WTC11 (cell line): ENCODE measurements around the gene ANO9. TPM values are rescaled to one million over a fixed set of nuclear protein-coding genes. Genes with fewer than 3 reads are reported as not detected.
A peak's percentile ranks its signal among the peaks of the same experiment; 100 is the strongest.

Experiments used
- ATAC-seq: fragments of 200-7000 bp; cut with Tn5 transposase; 2 replicates; pipeline ENCODE4 v1.10.0; 2021; ENCODE audit warnings: mild to moderate bottlenecking, moderate library complexity
- CTCF ChIA-PET: fragments of 300-600 bp; sonication (Branson Sonifier 250); formaldehyde crosslinking; loops from one replicate; lab custom pipeline; 2021; ENCODE audit warnings: antibody characterized with exemption; lab: Charles Lee
- POLR2A ChIA-PET: fragments of 350-600 bp; sonication (Branson Sonifier 250); formaldehyde crosslinking; loops from one replicate; lab custom pipeline; 2021; ENCODE audit warnings: antibody characterized with exemption; lab: Charles Lee
- DNase-seq: peaks from one replicate; pipeline ENCODE4 v3.0.0; 2021; ENCODE audit warnings: low spot score
- H3K27ac Mint-ChIP-seq: 2 replicates; pipeline ENCODE4 v1.8.0; 2021; ENCODE audit warnings: mixed read lengths
- H3K27me3 Mint-ChIP-seq: 2 replicates; pipeline ENCODE4 v1.8.0; 2021; ENCODE audit warnings: low read depth, mild to moderate bottlenecking, moderate library complexity, mixed read lengths
- H3K36me3 Mint-ChIP-seq: 2 replicates; pipeline ENCODE4 v1.8.0; 2021; ENCODE audit warnings: mixed read lengths
- H3K4me1 Mint-ChIP-seq: 2 replicates; pipeline ENCODE4 v1.8.0; 2022; ENCODE audit warnings: mixed read lengths
- H3K4me3 Mint-ChIP-seq: 2 replicates; pipeline ENCODE4 v1.8.0; 2021; ENCODE audit warnings: mild to moderate bottlenecking, moderate library complexity, mixed read lengths
- H3K9me3 Mint-ChIP-seq: 2 replicates; pipeline ENCODE4 v1.8.0; 2021; ENCODE audit warnings: mixed read lengths
- CDX4 ChIP-seq: fragments of 250-450 bp; sonication (Bioruptor Pico); IDR thresholded peaks from 2 replicates; pipeline ENCODE4 v1.9.0; 2021; ENCODE audit warnings: moderate library complexity, mild to moderate bottlenecking, inconsistent platforms, borderline replicate concordance
- CREM ChIP-seq: sonication (generic); formaldehyde crosslinking; IDR thresholded peaks from 2 replicates; pipeline ENCODE4 v1.8.1; 2022; ENCODE audit warnings: mild to moderate bottlenecking, missing genetic modification reagents, moderate library complexity
- CTCF ChIP-seq: fragments of 200-600 bp; IDR thresholded peaks from 2 replicates; pipeline ENCODE4 v1.8.0; 2022; ENCODE audit warnings: antibody characterized with exemption
- E2F5 ChIP-seq: sonication (generic); formaldehyde crosslinking; IDR thresholded peaks from 2 replicates; pipeline ENCODE4 v1.8.1; 2022; ENCODE audit warnings: mild to moderate bottlenecking, moderate library complexity, missing genetic modification reagents
- EMX1 ChIP-seq: fragments of 250-450 bp; sonication (Bioruptor Pico); IDR thresholded peaks from 2 replicates; pipeline ENCODE4 v1.8.0; 2021; ENCODE audit warnings: mild to moderate bottlenecking
- ESRRA ChIP-seq: sonication (generic); formaldehyde crosslinking; IDR thresholded peaks from 2 replicates; pipeline ENCODE4 v1.8.1; 2022; ENCODE audit warnings: mild to moderate bottlenecking, missing genetic modification reagents, borderline replicate concordance
- FOXK1 ChIP-seq: sonication (generic); formaldehyde crosslinking; IDR thresholded peaks from 2 replicates; pipeline ENCODE4 v1.8.0; 2022; ENCODE audit warnings: mild to moderate bottlenecking, moderate library complexity, missing genetic modification reagents
- FOXP1 ChIP-seq: sonication (generic); formaldehyde crosslinking; IDR thresholded peaks from 2 replicates; pipeline ENCODE4 v1.8.0; 2022; ENCODE audit warnings: missing genetic modification reagents, mild to moderate bottlenecking, moderate library complexity, borderline replicate concordance
- GTF2I ChIP-seq: fragments of 250-450 bp; sonication (Bioruptor Pico); conservative IDR thresholded peaks from 2 replicates; pipeline ENCODE4 v1.4.0; 2021; ENCODE audit warnings: mild to moderate bottlenecking
- MAX ChIP-seq: sonication (generic); formaldehyde crosslinking; IDR thresholded peaks from 2 replicates; pipeline ENCODE4 v1.8.0; 2022; ENCODE audit warnings: mild to moderate bottlenecking, missing genetic modification reagents
- NFYB ChIP-seq: sonication (generic); formaldehyde crosslinking; conservative IDR thresholded peaks from 2 replicates; pipeline ENCODE4 v1.8.0; 2022; ENCODE audit warnings: low read depth, missing genetic modification reagents
- PRRX2 ChIP-seq: fragments of 250-450 bp; sonication (Bioruptor Pico); IDR thresholded peaks from 2 replicates; pipeline ENCODE4 v1.8.0; 2021; ENCODE audit warnings: mild to moderate bottlenecking
- SMAD3 ChIP-seq: sonication (generic); formaldehyde crosslinking; IDR thresholded peaks from 2 replicates; pipeline ENCODE4 v1.8.0; 2022; ENCODE audit warnings: missing genetic modification reagents, mild to moderate bottlenecking, borderline replicate concordance
- SMAD4 ChIP-seq: sonication (generic); formaldehyde crosslinking; IDR thresholded peaks from 2 replicates; pipeline ENCODE4 v1.8.0; 2022; ENCODE audit warnings: mild to moderate bottlenecking, missing genetic modification reagents
- SP1 ChIP-seq: sonication (generic); formaldehyde crosslinking; conservative IDR thresholded peaks from 2 replicates; pipeline ENCODE4 v1.8.1; 2022; ENCODE audit warnings: missing genetic modification reagents
- TEAD1 ChIP-seq: sonication (generic); formaldehyde crosslinking; IDR thresholded peaks from 2 replicates; pipeline ENCODE4 v1.8.0; 2022; ENCODE audit warnings: mild to moderate bottlenecking, missing genetic modification reagents
- ZNF281 ChIP-seq: sonication (generic); formaldehyde crosslinking; IDR thresholded peaks from 2 replicates; pipeline ENCODE4 v1.8.0; 2023; ENCODE audit warnings: mild to moderate bottlenecking, missing genetic modification reagents
- ZSCAN18 ChIP-seq: fragments of 250-450 bp; sonication (Bioruptor Pico); IDR thresholded peaks from 2 replicates; pipeline ENCODE4 v2.1.2; 2022; ENCODE audit warnings: mild to moderate bottlenecking, moderate library complexity
- total RNA-seq: library from RNA; stranded (reverse); gene quantifications from 3 replicates; pipeline ENCODE4 v1.2.3, GENCODE V29; 2021

ANO9 gene
- total RNA-seq, 1 experiment from 2014 or later, result 13.2 TPM

- Mint-ChIP-seq H3K4me1 (no peaks in the 10 kb centered on the region), H3K27me3 (peaks cover 9% of the 10 kb centered on the region), H3K27ac (peak overlapping the region; percentile 41; the same call in 1 of the 2 replicates), H3K9me3 (no peaks in the 10 kb centered on the region), H3K4me3 (no peak overlapping the region), H3K36me3 (no peaks in the 10 kb centered on the region; the same call in 1 of the 2 replicates)
- ATAC-seq (no peak), DNase-seq (no peak)
- POLR2A ChIA-PET, result no interaction called here
- no peak for TF ChIP-seq EMX1 (CRISPR knock-in tag)
- TF ChIP-seq SMAD4 (CRISPR knock-in tag), result no peak
- no peak for TF ChIP-seq SMAD3 (CRISPR knock-in tag)
- no peak for TF ChIP-seq ZSCAN18 (CRISPR knock-in tag)
- no peak for TF ChIP-seq NFYB (CRISPR knock-in tag)
- TF ChIP-seq E2F5 (CRISPR knock-in tag), result no peak
- TF ChIP-seq FOXK1 (CRISPR knock-in tag), result no peak
- no peak for TF ChIP-seq FOXP1 (CRISPR knock-in tag)
- no peak for TF ChIP-seq CTCF
- no peak for TF ChIP-seq SP1 (CRISPR knock-in tag)
- TF ChIP-seq PRRX2, result no peak
- CTCF ChIA-PET, result interaction anchor here (1.0 to 1.4 kb wide), 2 partner anchors 19 to 179 kb away, joined by 3 to 4 read pairs; no protein-coding TSS in a partner anchor
Observed at GRCh38 chr11:429391-429790, 12.4 kb downstream of the ANO9 start.

GRCh38 chr11:428295-428694 is 13.5 kb downstream of the ANO9 start:
- no peak overlapping the region for H3K27ac Mint-ChIP-seq
- POLR2A ChIA-PET, result no interaction called here

More at GRCh38 chr11:428295-428694, 13.5 kb downstream of the ANO9 start:
- ATAC-seq (no peak), DNase-seq (no peak)
- no peaks in the 10 kb centered on the region for H3K4me1 Mint-ChIP-seq
- peaks cover 12% of the 10 kb centered on the region for H3K27me3 Mint-ChIP-seq
- no peaks in the 10 kb centered on the region for H3K9me3 Mint-ChIP-seq
- H3K36me3 Mint-ChIP-seq, result no peaks in the 10 kb centered on the region; the same call in 1 of the 2 replicates
- no peak overlapping the region for H3K4me3 Mint-ChIP-seq
- TF ChIP-seq ESRRA (CRISPR knock-in tag) (no peak), ZNF281 (no peak), ZSCAN18 (CRISPR knock-in tag) (no peak), CDX4 (no peak), GTF2I (CRISPR knock-in tag) (no peak), E2F5 (CRISPR knock-in tag) (no peak), PRRX2 (no peak), CREM (no peak), MAX (CRISPR knock-in tag) (no peak), FOXK1 (CRISPR knock-in tag) (no peak), TEAD1 (no peak)
- TF ChIP-seq, all 79 proteins: peak for 0
- CTCF ChIA-PET, result interaction anchor here (0.8 kb wide), 1 partner anchor 20 kb away, joined by 3 read pairs; no protein-coding TSS in a partner anchor
